ENCODE measurements around the gene FCRL2.

FCRL2 gene

GRCh38 chr1:157776971-157777391 is at the start of gene FCRL2:
Gene FCRL2, minus strand, starts transcription at chr1:157777132. Its CDS starts 59 bp downstream, at chr1:157777073.
- Histone ChIP-seq H3K9me3 (ENCODE audit: control insufficient read depth, low read length) (no peaks in the 10 kb centered on the region), H3K27ac (no peak within 1 kb of the TSS), H3K9ac (no peak within 1 kb of the TSS), H3K4me2 (ENCODE audit: low read length) (no peak within 1 kb of the TSS), H2AFZ (no peak within 1 kb of the TSS), H3K27me3 (ENCODE audit: control insufficient read depth, insufficient read depth, low read length) (no peaks in the 10 kb centered on the region), H3K4me1 (no peaks in the 10 kb centered on the region), H3K36me3 (ENCODE audit: control insufficient read depth, insufficient read depth, low read length) (no peaks in the 10 kb centered on the region), H3K4me3 (ENCODE audit: low read depth, low read length) (no peak within 1 kb of the TSS), H3K79me2 (no peaks in the 10 kb centered on the region)
- TF ChIP-seq CTCF (IDR thresholded peaks at IDR 0.05) = no peak

GRCh38 chr1:157820299-157820698 is 43.4 kb upstream of the FCRL2 start:
- Histone ChIP-seq H3K9me3 (ENCODE audit: control insufficient read depth, low read length) (no peaks in the 10 kb centered on the region), H3K79me2 (no peaks in the 10 kb centered on the region), H3K27me3 (ENCODE audit: control insufficient read depth, insufficient read depth, low read length) (no peaks in the 10 kb centered on the region), H3K4me3 (ENCODE audit: low read depth, low read length) (no peak overlapping the region), H2AFZ (no peak overlapping the region), H3K4me1 (no peaks in the 10 kb centered on the region), H3K4me2 (ENCODE audit: low read length) (no peak overlapping the region), H3K36me3 (ENCODE audit: control insufficient read depth, insufficient read depth, low read length) (no peaks in the 10 kb centered on the region), H3K9ac (no peak overlapping the region), H3K27ac (no peak overlapping the region)
- no peak for TF ChIP-seq CTCF (IDR thresholded peaks at IDR 0.05)

GRCh38 chr1:157819896-157820295 is 43.0 kb upstream of the FCRL2 start, which contains the start of gene FCRL1:
Gene FCRL1, minus strand, starts transcription at chr1:157820120. Its CDS starts 83 bp downstream, at chr1:157820037.
- H3K4me3 ChIP-seq (ENCODE audit: low read depth, low read length) = no peak within 1 kb of the TSS
- no peaks in the 10 kb centered on the region for H3K4me1 ChIP-seq
- no peaks in the 10 kb centered on the region for H3K79me2 ChIP-seq
- H3K9ac ChIP-seq = no peak within 1 kb of the TSS
- H3K4me2 ChIP-seq (ENCODE audit: low read length) = no peak within 1 kb of the TSS
- H2AFZ ChIP-seq = no peak within 1 kb of the TSS
- no peak for TF ChIP-seq CTCF (IDR thresholded peaks at IDR 0.05)
- no peaks in the 10 kb centered on the region for H3K9me3 ChIP-seq (ENCODE audit: control insufficient read depth, low read length)
- no peak within 1 kb of the TSS for H3K27ac ChIP-seq
- no peaks in the 10 kb centered on the region for H3K36me3 ChIP-seq (ENCODE audit: control insufficient read depth, insufficient read depth, low read length)
- H3K27me3 ChIP-seq (ENCODE audit: control insufficient read depth, insufficient read depth, low read length) = no peaks in the 10 kb centered on the region

GRCh38 chr1:157819215-157819614 is 42.3 kb upstream of the FCRL2 start:
- TF ChIP-seq CTCF (IDR thresholded peaks at IDR 0.05) = no peak

GRCh38 chr1:157813269-157813668 is 36.3 kb upstream of the FCRL2 start:
- Histone ChIP-seq H3K4me1 (no peaks in the 10 kb centered on the region), H3K79me2 (no peaks in the 10 kb centered on the region), H3K9ac (no peak overlapping the region), H3K9me3 (ENCODE audit: control insufficient read depth, low read length) (no peaks in the 10 kb centered on the region), H3K4me2 (ENCODE audit: low read length) (no peak overlapping the region), H3K27me3 (ENCODE audit: control insufficient read depth, insufficient read depth, low read length) (no peaks in the 10 kb centered on the region), H3K27ac (no peak overlapping the region), H2AFZ (no peak overlapping the region), H3K36me3 (ENCODE audit: control insufficient read depth, insufficient read depth, low read length) (no peaks in the 10 kb centered on the region), H3K4me3 (ENCODE audit: low read depth, low read length) (no peak overlapping the region)
- TF ChIP-seq CTCF (IDR thresholded peaks at IDR 0.05) = no peak

More at GRCh38 chr1:157819215-157819614, 42.3 kb upstream of the FCRL2 start:
- Histone ChIP-seq H3K4me1 (no peaks in the 10 kb centered on the region), H3K36me3 (ENCODE audit: control insufficient read depth, insufficient read depth, low read length) (no peaks in the 10 kb centered on the region), H3K9ac (no peak overlapping the region), H3K4me2 (ENCODE audit: low read length) (no peak overlapping the region), H3K4me3 (ENCODE audit: low read depth, low read length) (no peak overlapping the region), H3K79me2 (no peaks in the 10 kb centered on the region), H3K27ac (no peak overlapping the region), H3K27me3 (ENCODE audit: control insufficient read depth, insufficient read depth, low read length) (no peaks in the 10 kb centered on the region), H2AFZ (no peak overlapping the region), H3K9me3 (ENCODE audit: control insufficient read depth, low read length) (no peaks in the 10 kb centered on the region)

Data from parathyroid adenoma (tissue), 2 donors.